Pancreas (tissue), 10 donors: ENCODE measurements around the gene SLC28A3. TPM values are rescaled to one million over a fixed set of nuclear protein-coding genes. Genes with fewer than 3 reads are reported as not detected.

Experiments used
- ATAC-seq, 4 donors: fragments of 200-7000 bp; cut with Tn5 transposase; one replicate each; pipeline versions ENCODE4 v1.8.0 to v1.9.1; 2020; ENCODE audit warnings: mild to moderate bottlenecking in 4 of 4, moderate library complexity in 4 of 4
- DNase-seq, 6 donors: peaks; one replicate each; pipeline ENCODE4 v3.0.0-alpha.2; 2020
- FAIRE-seq: peaks from 2 replicates; lab custom pipeline; 2012; peaks lifted over from hg19 to GRCh38; lab: Jason Lieb, UNC
- H3K27ac ChIP-seq, 4 donors: fragments of 200-600 bp; sonication (generic); 1 replicate in 3 of 4; 2 replicates in 1 of 4; pipeline versions ENCODE4 v1.5.0 to v1.8.0; 2020
- H3K27me3 ChIP-seq, 4 donors: fragments of 200-600 bp; one replicate each; pipeline ENCODE4 v1.8.0; 2021
- H3K36me3 ChIP-seq, 3 donors: fragments of 200-600 bp; sonication (generic) in 1 of 3; one replicate each; pipeline versions ENCODE4 v1.5.0 to v1.8.0; 2020 to 2021
- H3K4me1 ChIP-seq, 3 donors: fragments of 200-600 bp; one replicate each; pipeline ENCODE4 v1.8.0; 2021
- H3K4me3 ChIP-seq, 4 donors: fragments of 200-600 bp; sonication (generic) in 2 of 4; one replicate each; pipeline versions ENCODE4 v1.5.0 to v1.8.0; 2020 to 2021
- H3K9me3 ChIP-seq, 4 donors: fragments of 200-600 bp; one replicate each; pipeline ENCODE4 v1.8.0; 2021
- WGBS, 2 donors: extraction: QIAGEN DNeasy Blood & Tissue Kit; methylation state at CpG; one replicate each; pipeline ENCODE4 v1.1.7; 2013; 5-methylcytosine and 5-hydroxymethylcytosine counted together
- intact Hi-C, 3 donors: fragments of 100-400 bp; cut with DNase I; formaldehyde crosslinking; loops; one replicate each; pipeline versions ENCODE4 v1.11.1 to v1.14.2; 2022
- polyA plus RNA-seq, 2 donors: library from polyadenylated mRNA; stranded (reverse); fragments of 200-250 nt; gene quantifications; one replicate each; pipeline ENCODE4 v1.2.3, GENCODE V29; 2013
- total RNA-seq, 6 donors: library from RNA; stranded (reverse); fragmentation: NEBNext Ultra II Directional in 4 of 6; extraction: Animal tissue kit (Norgen Biotek cat#: 25700) in 4 of 6; gene quantifications; one replicate each; pipeline versions ENCODE4 v1.2.1 to v1.2.4, GENCODE V29; 2021 to 2023
- TF ChIP-seq, protein P1 (sequence below), 4 donors: fragments of 200-600 bp; sonication (generic) in 3 of 4; IDR thresholded peaks; one replicate each; pipeline versions ENCODE4 v1.5.0 to v1.8.0; 2021; ENCODE audit warnings: antibody characterized with exemption in 4 of 4
- donor health status: healthy with polysubstance abuse.
- donor health status: DM: no; HTN: no; CAD: no; lungs with moderate emphysema.
- donor health status: DM: no; HTN: no; CAD: no.
- donor health status: control.
- donor health status: control.
- donor health status: Bipolar disorder and iron deficiency.
- donor health status: DM: yes; HTN: yes; CAD: no.
- donor health status: DM: no; HTN: no; CAD: no.
- donor health status: DM: no; HTN: no; CAD: no.
- donor health status: DM: yes; HTN: yes; CAD: no.

Gene SLC28A3
- total and polyA plus RNA-seq, 8 donors, result 5.7 to 17.2 (median 7.9) TPM

DNA sequence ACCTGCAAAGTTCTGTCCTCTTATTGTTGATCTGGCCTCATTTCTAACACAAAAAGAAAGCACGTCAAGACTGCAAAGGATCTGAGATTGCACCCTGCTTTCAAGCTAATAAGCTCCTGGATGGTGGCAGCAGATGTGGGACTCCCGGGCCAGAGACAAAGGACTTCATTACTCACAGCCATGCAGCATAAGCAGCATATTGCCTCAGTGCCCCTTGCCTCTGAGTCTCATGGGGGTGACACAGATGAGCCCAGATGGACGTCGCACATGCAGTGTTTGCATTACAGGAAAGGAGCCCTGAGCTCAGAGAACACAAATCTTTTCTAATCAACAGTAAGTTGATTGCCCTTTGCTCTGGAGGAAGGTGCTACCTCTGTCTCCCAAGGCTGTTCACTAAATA lies 105.0 kb downstream of the SLC28A3 start:
- 59 to 65% methylated on average over 4 of the region's 4 CpGs for WGBS, 2 donors
- TF ChIP-seq, protein P1, sequence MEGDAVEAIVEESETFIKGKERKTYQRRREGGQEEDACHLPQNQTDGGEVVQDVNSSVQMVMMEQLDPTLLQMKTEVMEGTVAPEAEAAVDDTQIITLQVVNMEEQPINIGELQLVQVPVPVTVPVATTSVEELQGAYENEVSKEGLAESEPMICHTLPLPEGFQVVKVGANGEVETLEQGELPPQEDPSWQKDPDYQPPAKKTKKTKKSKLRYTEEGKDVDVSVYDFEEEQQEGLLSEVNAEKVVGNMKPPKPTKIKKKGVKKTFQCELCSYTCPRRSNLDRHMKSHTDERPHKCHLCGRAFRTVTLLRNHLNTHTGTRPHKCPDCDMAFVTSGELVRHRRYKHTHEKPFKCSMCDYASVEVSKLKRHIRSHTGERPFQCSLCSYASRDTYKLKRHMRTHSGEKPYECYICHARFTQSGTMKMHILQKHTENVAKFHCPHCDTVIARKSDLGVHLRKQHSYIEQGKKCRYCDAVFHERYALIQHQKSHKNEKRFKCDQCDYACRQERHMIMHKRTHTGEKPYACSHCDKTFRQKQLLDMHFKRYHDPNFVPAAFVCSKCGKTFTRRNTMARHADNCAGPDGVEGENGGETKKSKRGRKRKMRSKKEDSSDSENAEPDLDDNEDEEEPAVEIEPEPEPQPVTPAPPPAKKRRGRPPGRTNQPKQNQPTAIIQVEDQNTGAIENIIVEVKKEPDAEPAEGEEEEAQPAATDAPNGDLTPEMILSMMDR (IDR thresholded peaks at IDR 0.05), result no peak
- H3K36me3 ChIP-seq, result no peaks in the 10 kb centered on the region
- intact Hi-C loops, result no loop called here
- ATAC-seq (no peak), DNase-seq (no peak), FAIRE-seq (no peak)
- no peak overlapping the region for H3K4me3 ChIP-seq
- no peaks in the 10 kb centered on the region for H3K4me1 ChIP-seq
- H3K9me3 ChIP-seq, result no peaks in the 10 kb centered on the region
- no peaks in the 10 kb centered on the region for H3K27me3 ChIP-seq
- no peak overlapping the region for H3K27ac ChIP-seq

GRCh38 chr9:84230355-84231145 lies 110.0 kb downstream of the SLC28A3 start:
- no peak overlapping the region for H3K4me3 ChIP-seq
- no peak for DNase-seq
- WGBS, 2 donors, result 50 to 57% methylated on average over 6 of the region's 6 CpGs
- peak in 3 of 4 donors; percentile 43 to 61 (median 57) for ATAC-seq
- H3K27ac ChIP-seq, result no peak overlapping the region
- no peaks in the 10 kb centered on the region for H3K4me1 ChIP-seq
- H3K36me3 ChIP-seq, result no peaks in the 10 kb centered on the region
- intact Hi-C loops, result no loop called here
- TF ChIP-seq, protein P1 (IDR thresholded peaks at IDR 0.05), result no peak
- no peaks in the 10 kb centered on the region for H3K9me3 ChIP-seq
- H3K27me3 ChIP-seq, result no peaks in the 10 kb centered on the region
- no peak for FAIRE-seq

- TF ChIP-seq, protein P1 (IDR thresholded peaks at IDR 0.05), result no peak
- Histone ChIP-seq H3K36me3 (no peaks in the 10 kb centered on the region), H3K9me3 (no peaks in the 10 kb centered on the region), H3K4me3 (no peak overlapping the region), H3K27ac (no peak overlapping the region), H3K27me3 (no peaks in the 10 kb centered on the region), H3K4me1 (no peaks in the 10 kb centered on the region)
- no peak for DNase-seq
- WGBS, 2 donors, result 55 to 61% methylated on average over 4 of the region's 4 CpGs
- no peak for FAIRE-seq
- ATAC-seq, result no peak
- intact Hi-C loops, result no loop called here
These were observed 111.4 kb downstream of the SLC28A3 start for GRCh38 chr9:84229191-84229590.

GRCh38 chr9:84228130-84228720 lies 112.3 kb downstream of the SLC28A3 start:
- H3K9me3 ChIP-seq, result no peaks in the 10 kb centered on the region
- H3K4me3 ChIP-seq, result no peak overlapping the region
- 73 to 78% methylated on average over 5 of the region's 5 CpGs for WGBS, 2 donors
- intact Hi-C loops, result no loop called here
- no peak for DNase-seq
- no peak for FAIRE-seq
- no peak for ATAC-seq
- no peaks in the 10 kb centered on the region for H3K27me3 ChIP-seq
- no peak overlapping the region for H3K27ac ChIP-seq
- TF ChIP-seq, protein P1 (IDR thresholded peaks at IDR 0.05), result no peak
- no peaks in the 10 kb centered on the region for H3K36me3 ChIP-seq
- no peaks in the 10 kb centered on the region for H3K4me1 ChIP-seq

DNA sequence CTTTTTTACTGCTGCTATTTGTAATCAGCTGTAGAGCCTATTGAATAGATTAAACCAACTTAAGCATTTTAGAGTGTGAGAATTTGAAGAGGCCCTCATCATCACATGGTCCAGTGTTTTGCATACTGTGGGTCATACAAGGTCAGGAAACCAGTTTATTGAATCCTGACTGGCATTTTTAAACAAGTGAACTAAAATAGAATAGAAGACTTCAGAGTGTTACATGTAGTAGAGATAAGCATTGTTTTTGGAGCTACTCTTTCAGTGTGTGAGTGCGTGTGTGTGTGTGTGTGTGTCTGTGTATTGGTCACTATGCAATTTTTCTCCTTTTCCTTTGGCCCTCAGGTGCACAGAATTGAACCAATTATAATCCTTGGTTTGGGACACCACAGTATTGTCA lies 114.4 kb downstream of the SLC28A3 start:
- no peak for FAIRE-seq
- WGBS, 2 donors, result 56 to 64% methylated on average over 1 of the region's 1 CpG
- H3K36me3 ChIP-seq, result no peaks in the 10 kb centered on the region
- no peak overlapping the region for H3K4me3 ChIP-seq
- no peaks in the 10 kb centered on the region for H3K4me1 ChIP-seq
- TF ChIP-seq, protein P1 (IDR thresholded peaks at IDR 0.05), result no peak
- H3K9me3 ChIP-seq, result no peaks in the 10 kb centered on the region
- H3K27ac ChIP-seq, result no peak overlapping the region
- no peaks in the 10 kb centered on the region for H3K27me3 ChIP-seq
- ATAC-seq, result no peak
- intact Hi-C loops, result no loop called here
- DNase-seq, result no peak
